Mesodermal cell (in vitro differentiated cells): ENCODE results near the gene NUP155.
"Not testable (repeated sequence)": the region's sequence is repeated elsewhere in the genome, so short reads cannot be mapped to it uniquely, and the experiment has no call there.

Experiments
- H3K27ac ChIP-seq: 2 replicates; pipeline ENCODE4 v1.7.0; 2013; ENCODE audit warnings: mild to moderate bottlenecking, low read depth, low read length, moderate library complexity; ENCODE audit not compliant: severe bottlenecking
- H3K36me3 ChIP-seq: 2 replicates; pipeline ENCODE4 v1.7.1; 2013; ENCODE audit warnings: mild to moderate bottlenecking, low read length, moderate library complexity; ENCODE audit not compliant: control insufficient read depth, insufficient read depth
- H3K4me1 ChIP-seq: one replicate; pipeline ENCODE4 v1.7.1; 2013; ENCODE audit warnings: mild to moderate bottlenecking, low read length; ENCODE audit not compliant: insufficient read depth, control insufficient read depth, poor library complexity, severe bottlenecking
- H3K4me3 ChIP-seq: 2 replicates; pipeline ENCODE4 v1.7.0; 2013; ENCODE audit warnings: low read length, control low read depth, mild to moderate bottlenecking; ENCODE audit not compliant: insufficient read depth, poor library complexity, severe bottlenecking; ENCODE audit errors: extremely low read depth
- H3K9me3 ChIP-seq: 2 replicates; pipeline ENCODE4 v1.7.1; 2013; ENCODE audit warnings: mild to moderate bottlenecking, low read length, moderate library complexity; ENCODE audit not compliant: control insufficient read depth
- WGBS, 2 experiments: methylation state at CpG; one replicate each; pipeline ENCODE4 v1.1.5; 2013; ENCODE audit warnings: missing lambda C conversion rate in 2 of 2; ENCODE audit not compliant: insufficient coverage in 2 of 2; 5-methylcytosine and 5-hydroxymethylcytosine counted together

Gene NUP155

GRCh38 chr5:37283214-37283820, 87.6 kb downstream of the NUP155 start:
- H3K9me3 ChIP-seq, result peaks cover 21% of the 10 kb centered on the region
- no peaks in the 10 kb centered on the region for H3K4me1 ChIP-seq
- 93 to 95% methylated on average over 3 to 4 of the region's 5 CpGs for WGBS, 2 experiments
- no peak overlapping the region for H3K4me3 ChIP-seq
- no peaks in the 10 kb centered on the region for H3K36me3 ChIP-seq
- no peak overlapping the region for H3K27ac ChIP-seq

- WGBS, 2 experiments, result no CpG with 5 or more reads among the region's 2 CpGs
Measured at GRCh38 chr5:37275511-37275910, 95.4 kb downstream of the NUP155 start.

GRCh38 chr5:37272511-37272910, 98.4 kb downstream of the NUP155 start:
- Histone ChIP-seq H3K36me3 (no peaks in the 10 kb centered on the region), H3K27ac (no peak overlapping the region), H3K9me3 (peaks cover 10% of the 10 kb centered on the region), H3K4me3 (no peak overlapping the region), H3K4me1 (no peaks in the 10 kb centered on the region)
- WGBS, 2 experiments, result no CpG with 5 or more reads among the region's 1 CpG

More at GRCh38 chr5:37275511-37275910, 95.4 kb downstream of the NUP155 start:
- no peaks in the 10 kb centered on the region for H3K36me3 ChIP-seq
- no peak overlapping the region for H3K27ac ChIP-seq
- no peak overlapping the region for H3K4me3 ChIP-seq
- H3K4me1 ChIP-seq, result no peaks in the 10 kb centered on the region
- peaks cover 9% of the 10 kb centered on the region for H3K9me3 ChIP-seq

- H3K4me3 ChIP-seq, H3K27ac ChIP-seq, H3K36me3 ChIP-seq, H3K9me3 ChIP-seq, H3K4me1 ChIP-seq: not testable (repeated sequence)
Measured at GRCh38 chr5:37268100-37268499, 102.8 kb downstream of the NUP155 start.

GRCh38 chr5:37255774-37256358, 115.0 kb downstream of the NUP155 start:
- Histone ChIP-seq H3K4me1 (no peaks in the 10 kb centered on the region), H3K4me3 (no peak overlapping the region), H3K27ac (no peak overlapping the region), H3K9me3 (peaks cover 4% of the 10 kb centered on the region), H3K36me3 (no peaks in the 10 kb centered on the region)
- WGBS, 2 experiments, result no CpG with 5 or more reads among the region's 4 CpGs

GRCh38 chr5:37254581-37254980, 116.3 kb downstream of the NUP155 start:
- Histone ChIP-seq H3K9me3 (peaks cover 4% of the 10 kb centered on the region), H3K4me3 (no peak overlapping the region), H3K27ac (no peak overlapping the region), H3K36me3 (no peaks in the 10 kb centered on the region), H3K4me1 (peaks cover 3% of the 10 kb centered on the region)
- 78 to 100% methylated on average over 1 of the region's 1 CpG for WGBS, 2 experiments

GRCh38 chr5:37251665-37252064, 119.2 kb downstream of the NUP155 start:
- peaks cover 4% of the 10 kb centered on the region for H3K9me3 ChIP-seq
- peaks cover 7% of the 10 kb centered on the region for H3K4me1 ChIP-seq
- no peak overlapping the region for H3K27ac ChIP-seq
- no peaks in the 10 kb centered on the region for H3K36me3 ChIP-seq
- H3K4me3 ChIP-seq, result no peak overlapping the region

GRCh38 chr5:37249815-37250164, 121.1 kb downstream of the NUP155 start:
- Histone ChIP-seq H3K36me3 (no peaks in the 10 kb centered on the region), H3K4me3 (peak overlapping the region; percentile 79), H3K9me3 (peaks cover 4% of the 10 kb centered on the region), H3K27ac (peak overlapping the region; percentile 94), H3K4me1 (peaks cover 7% of the 10 kb centered on the region)
- WGBS, 2 experiments, result 67 to 74% methylated on average over 9 to 10 of the region's 10 CpGs

- peaks cover 7% of the 10 kb centered on the region for H3K4me1 ChIP-seq
- peak within 1 kb of the TSS; percentile 94 for H3K27ac ChIP-seq
- H3K9me3 ChIP-seq, result no peaks in the 10 kb centered on the region
- WGBS, 2 experiments, result 1 to 2% methylated on average over 61 to 81 of the region's 88 CpGs
- no peaks in the 10 kb centered on the region for H3K36me3 ChIP-seq
- peak within 1 kb of the TSS; percentile 79 for H3K4me3 ChIP-seq
Measured at GRCh38 chr5:37248970-37249814, 121.7 kb downstream of the NUP155 start, which contains the start of gene CPLANE1. Gene CPLANE1, minus strand, starts transcription at chr5:37249376. Its CDS starts 1,678 bp downstream, at chr5:37247698.

GRCh38 chr5:37248421-37248969, 122.4 kb downstream of the NUP155 start:
- peak overlapping the region; percentile 94 for H3K27ac ChIP-seq
- H3K36me3 ChIP-seq, result peaks cover 2% of the 10 kb centered on the region
- no peaks in the 10 kb centered on the region for H3K9me3 ChIP-seq
- 7 to 15% methylated on average over 9 to 11 of the region's 19 CpGs for WGBS, 2 experiments
- H3K4me1 ChIP-seq, result peaks cover 7% of the 10 kb centered on the region
- peak overlapping the region; percentile 79 for H3K4me3 ChIP-seq
